ENCODE results near the gene ECHDC1. TPM values are rescaled to one million over a fixed set of nuclear protein-coding genes. Genes with fewer than 3 reads are reported as not detected.

ECHDC1 gene
- total and polyA plus RNA-seq, 2 experiments from 2014 or later, result 60.8 to 75.6 TPM

- H3K27ac ChIP-seq, result no peak overlapping the region
- no peak overlapping the region for H3K9ac ChIP-seq
- no peaks in the 10 kb centered on the region for H3K4me1 ChIP-seq (ENCODE audit: insufficient read depth)
- in situ Hi-C loops (cut with MboI), result no loop called here
- no peaks in the 10 kb centered on the region for H3F3A ChIP-seq (ENCODE audit: insufficient read depth)
- H3K9me2 ChIP-seq (ENCODE audit: insufficient read depth), result no peaks in the 10 kb centered on the region
- H3K36me3 ChIP-seq (ENCODE audit: low read depth), result peaks cover 37% of the 10 kb centered on the region
- TF ChIP-seq EZH2 (IDR thresholded peaks at IDR 0.05; ENCODE audit: insufficient read depth, poor library complexity, severe bottlenecking) (no peak), EZH2phosphoT487 (IDR thresholded peaks at IDR 0.05; ENCODE audit: insufficient read depth, low read depth) (no peak)
- H4K20me1 ChIP-seq (ENCODE audit: insufficient read depth), result no peaks in the 10 kb centered on the region
- H3K79me2 ChIP-seq (ENCODE audit: insufficient read depth), result peaks cover 34% of the 10 kb centered on the region
- 81 to 83% methylated on average over 6 of the region's 6 CpGs for WGBS, 2 experiments (ENCODE audit: low coverage in 1 of 2, low lambda C conversion rate in 2 of 2, missing lambda C conversion rate in 2 of 2)
- DNase-seq, result no peak
- no peak overlapping the region for H3K4me2 ChIP-seq (ENCODE audit: unreplicated experiment)
- no peak overlapping the region for H3K4me3 ChIP-seq
- H3K27me3 ChIP-seq (replicated peaks; ENCODE audit: insufficient read depth), result no peaks in the 10 kb centered on the region
- no peak overlapping the region for H2AFZ ChIP-seq
- no peaks in the 10 kb centered on the region for H3K9me3 ChIP-seq (ENCODE audit: low read depth)
Observed at GRCh38 chr6:127317388-127318128, 25.9 kb downstream of the ECHDC1 start.

- no peak overlapping the region for H3K9ac ChIP-seq
- H4K20me1 ChIP-seq (ENCODE audit: insufficient read depth), result no peaks in the 10 kb centered on the region
- H3K36me3 ChIP-seq (ENCODE audit: low read depth), result 0 out of 2 replicates have a peak, but pooled peaks cover 17% of the 10 kb centered on the region
- no peak overlapping the region for H3K4me3 ChIP-seq
- H3K79me2 ChIP-seq (ENCODE audit: insufficient read depth), result peaks cover 73% of the 10 kb centered on the region
- H3K27me3 ChIP-seq (replicated peaks; ENCODE audit: insufficient read depth), result no peaks in the 10 kb centered on the region
- peaks cover 16% of the 10 kb centered on the region for H3F3A ChIP-seq (ENCODE audit: insufficient read depth)
- WGBS, 2 experiments (ENCODE audit: low coverage in 1 of 2, low lambda C conversion rate in 2 of 2, missing lambda C conversion rate in 2 of 2), result 100% methylated on average over 1 of the region's 1 CpG
- TF ChIP-seq EZH2phosphoT487 (IDR thresholded peaks at IDR 0.05; ENCODE audit: insufficient read depth, low read depth) (no peak), EZH2 (IDR thresholded peaks at IDR 0.05; ENCODE audit: insufficient read depth, poor library complexity, severe bottlenecking) (no peak)
- no peak overlapping the region for H2AFZ ChIP-seq
- no peak for DNase-seq
- H3K9me3 ChIP-seq (ENCODE audit: low read depth), result no peaks in the 10 kb centered on the region
- H3K27ac ChIP-seq, result no peak overlapping the region
- no peak overlapping the region for H3K4me2 ChIP-seq (ENCODE audit: unreplicated experiment)
- no peaks in the 10 kb centered on the region for H3K9me2 ChIP-seq (ENCODE audit: insufficient read depth)
- in situ Hi-C loops (cut with MboI), result loop anchor here (10.0 kb wide), 1 partner anchor 239 kb away; no protein-coding TSS in a partner anchor
- peaks cover 13% of the 10 kb centered on the region for H3K4me1 ChIP-seq (ENCODE audit: insufficient read depth)
Observed at GRCh38 chr6:127305741-127306140, 37.7 kb downstream of the ECHDC1 start.

- H3K27me3 ChIP-seq (replicated peaks; ENCODE audit: insufficient read depth), result no peaks in the 10 kb centered on the region
- DNase-seq, result no peak
- no peak overlapping the region for H2AFZ ChIP-seq
- H3K4me3 ChIP-seq, result no peak overlapping the region
- 0 out of 2 replicates have a peak, but pooled peaks cover 12% of the 10 kb centered on the region for H3K36me3 ChIP-seq (ENCODE audit: low read depth)
- no peak for TF ChIP-seq EZH2phosphoT487 (IDR thresholded peaks at IDR 0.05; ENCODE audit: insufficient read depth, low read depth)
- TF ChIP-seq EZH2 (IDR thresholded peaks at IDR 0.05; ENCODE audit: insufficient read depth, poor library complexity, severe bottlenecking), result no peak
- peaks cover 30% of the 10 kb centered on the region for H3F3A ChIP-seq (ENCODE audit: insufficient read depth)
- H3K9ac ChIP-seq, result no peak overlapping the region
- H3K79me2 ChIP-seq (ENCODE audit: insufficient read depth), result peaks cover 57% of the 10 kb centered on the region
- no peaks in the 10 kb centered on the region for H3K9me2 ChIP-seq (ENCODE audit: insufficient read depth)
- 96% methylated on average over 3 of the region's 3 CpGs for WGBS, 2 experiments (ENCODE audit: low coverage in 1 of 2, low lambda C conversion rate in 2 of 2, missing lambda C conversion rate in 2 of 2)
- H3K9me3 ChIP-seq (ENCODE audit: low read depth), result no peaks in the 10 kb centered on the region
- in situ Hi-C loops (cut with MboI), result loop anchor here (10.0 kb wide), 1 partner anchor 241 kb away; no protein-coding TSS in a partner anchor
- no peak overlapping the region for H3K4me2 ChIP-seq (ENCODE audit: unreplicated experiment)
- no peaks in the 10 kb centered on the region for H4K20me1 ChIP-seq (ENCODE audit: insufficient read depth)
- H3K27ac ChIP-seq, result no peak overlapping the region
- peaks cover 27% of the 10 kb centered on the region for H3K4me1 ChIP-seq (ENCODE audit: insufficient read depth)
Observed at GRCh38 chr6:127303917-127304316, 39.5 kb downstream of the ECHDC1 start.

GRCh38 chr6:127302728-127303660, 40.4 kb downstream of the ECHDC1 start:
- in situ Hi-C loops (cut with MboI), result loop anchor here (10.0 kb wide), 1 partner anchor 242 kb away; no protein-coding TSS in a partner anchor

More at GRCh38 chr6:127302728-127303660, 40.4 kb downstream of the ECHDC1 start:
- H4K20me1 ChIP-seq (ENCODE audit: insufficient read depth), result no peaks in the 10 kb centered on the region
- H3K9me2 ChIP-seq (ENCODE audit: insufficient read depth), result no peaks in the 10 kb centered on the region
- no peak overlapping the region for H2AFZ ChIP-seq
- H3K9me3 ChIP-seq (ENCODE audit: low read depth), result no peaks in the 10 kb centered on the region
- H3K4me2 ChIP-seq (ENCODE audit: unreplicated experiment), result no peak overlapping the region
- peaks cover 30% of the 10 kb centered on the region for H3F3A ChIP-seq (ENCODE audit: insufficient read depth)
- no peak overlapping the region for H3K9ac ChIP-seq
- no peaks in the 10 kb centered on the region for H3K27me3 ChIP-seq (replicated peaks; ENCODE audit: insufficient read depth)
- 34 to 39% methylated on average over 6 of the region's 6 CpGs for WGBS, 2 experiments (ENCODE audit: low coverage in 1 of 2, low lambda C conversion rate in 2 of 2, missing lambda C conversion rate in 2 of 2)
- DNase-seq, result peak; percentile 72
- no peak overlapping the region for H3K27ac ChIP-seq
- H3K4me1 ChIP-seq (ENCODE audit: insufficient read depth), result peaks cover 27% of the 10 kb centered on the region
- no peak for TF ChIP-seq EZH2 (IDR thresholded peaks at IDR 0.05; ENCODE audit: insufficient read depth, poor library complexity, severe bottlenecking)
- no peak for TF ChIP-seq EZH2phosphoT487 (IDR thresholded peaks at IDR 0.05; ENCODE audit: insufficient read depth, low read depth)
- H3K4me3 ChIP-seq, result no peak overlapping the region
- peaks cover 57% of the 10 kb centered on the region for H3K79me2 ChIP-seq (ENCODE audit: insufficient read depth)
- 0 out of 2 replicates have a peak, but pooled peaks cover 9% of the 10 kb centered on the region for H3K36me3 ChIP-seq (ENCODE audit: low read depth)

All from GM23248 (cell line).